ENCODE data around the gene KCNK18. TPM values are rescaled to one million over a fixed set of nuclear protein-coding genes. Genes with fewer than 3 reads are reported as not detected.
"Not testable (repeated sequence)": the region's sequence is repeated elsewhere in the genome, so short reads cannot be mapped to it uniquely, and the experiment has no call there.

The KCNK18 gene
- total RNA-seq, 1 donor from 2014 or later = not detected

DNA sequence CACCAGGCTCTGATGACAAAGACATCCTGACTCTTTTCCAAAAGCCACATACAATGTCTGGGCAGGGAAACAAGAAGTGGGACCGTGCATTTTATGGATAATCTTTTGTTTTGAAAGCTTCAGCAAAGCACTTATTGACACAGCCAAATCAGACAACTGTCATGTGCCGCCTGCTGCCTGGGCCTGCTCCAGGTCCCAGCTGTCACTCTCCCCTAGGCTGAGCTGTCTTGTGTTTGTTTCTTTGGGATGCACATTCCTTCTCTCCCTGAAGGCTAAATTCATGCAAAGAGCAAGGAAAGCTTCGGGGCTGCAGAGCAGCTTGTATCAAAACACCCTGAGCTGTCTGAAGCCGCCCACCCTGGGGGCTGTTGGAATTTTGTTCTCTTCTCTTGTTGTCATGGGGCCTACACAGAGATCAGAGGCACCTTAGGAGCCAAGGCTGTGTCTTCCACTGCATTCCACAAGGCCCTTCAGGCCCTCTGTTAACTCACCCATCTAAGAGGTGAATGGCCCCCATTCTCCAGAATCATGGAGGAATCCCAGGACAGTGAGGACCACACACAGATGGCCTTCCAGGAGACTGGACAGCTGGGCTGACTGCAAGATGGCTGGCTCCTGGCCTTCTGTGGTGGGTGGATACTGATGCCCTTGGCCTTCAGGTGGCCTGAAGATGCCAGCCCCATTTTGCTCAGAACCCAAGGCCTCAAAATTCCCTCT lies 25.8 kb downstream of the KCNK18 start:
- ATAC-seq = no peak

DNA sequence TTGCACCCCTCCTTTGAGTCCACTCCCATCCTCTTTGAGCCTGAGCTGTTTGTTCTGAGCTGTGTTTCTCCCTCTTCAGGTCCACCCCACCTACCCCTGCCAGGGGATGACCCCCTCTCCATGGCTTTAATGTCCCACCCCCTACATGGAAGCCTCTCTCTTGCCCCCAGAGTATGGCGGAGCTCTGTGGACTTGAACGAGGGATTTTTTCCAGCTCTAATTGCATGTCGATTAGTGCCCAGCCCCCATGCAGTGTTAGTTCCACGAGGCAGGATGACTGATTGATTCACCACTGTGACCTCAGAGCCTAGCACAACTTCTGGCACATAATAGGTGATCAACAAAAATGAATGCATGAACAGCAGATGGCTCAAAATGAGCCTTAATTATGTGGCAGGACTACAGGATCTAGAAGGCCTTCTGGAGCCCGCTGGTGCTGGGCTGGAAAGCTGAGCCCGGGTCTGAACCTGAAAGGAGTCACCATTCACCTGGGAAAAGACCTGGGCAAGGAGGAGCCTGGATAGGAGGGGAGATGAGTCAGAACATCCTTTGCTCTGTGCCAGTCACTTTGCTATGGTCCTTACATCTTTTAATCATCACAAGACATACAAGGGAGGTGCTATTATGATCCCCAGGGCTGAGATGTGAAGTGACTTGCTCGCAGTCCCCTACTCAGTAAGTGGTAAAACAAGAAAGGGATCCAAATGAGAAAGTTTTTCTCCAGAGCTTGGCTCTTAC lies 26.6 kb downstream of the KCNK18 start:
- ATAC-seq = no peak

DNA sequence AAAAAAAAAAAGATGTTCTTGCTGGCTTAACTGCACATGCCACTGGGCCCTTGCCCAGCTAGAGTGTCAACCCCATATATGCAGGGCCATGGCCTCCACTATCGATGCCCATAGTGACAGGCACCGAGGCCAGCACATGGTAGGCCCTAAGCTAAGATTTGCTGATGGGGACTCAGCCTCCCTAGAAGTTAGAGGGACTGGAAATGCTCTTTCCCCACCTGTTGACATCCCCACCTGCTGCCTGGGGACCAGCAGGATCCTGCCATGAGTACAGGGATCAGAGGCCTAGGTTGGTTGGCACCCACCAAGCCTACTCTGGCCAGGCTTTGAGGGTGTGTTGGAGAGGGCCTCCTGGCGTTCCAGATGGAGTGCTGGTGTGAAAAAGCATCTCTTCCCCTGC lies 27.6 kb downstream of the KCNK18 start:
- ATAC-seq = no peak

DNA sequence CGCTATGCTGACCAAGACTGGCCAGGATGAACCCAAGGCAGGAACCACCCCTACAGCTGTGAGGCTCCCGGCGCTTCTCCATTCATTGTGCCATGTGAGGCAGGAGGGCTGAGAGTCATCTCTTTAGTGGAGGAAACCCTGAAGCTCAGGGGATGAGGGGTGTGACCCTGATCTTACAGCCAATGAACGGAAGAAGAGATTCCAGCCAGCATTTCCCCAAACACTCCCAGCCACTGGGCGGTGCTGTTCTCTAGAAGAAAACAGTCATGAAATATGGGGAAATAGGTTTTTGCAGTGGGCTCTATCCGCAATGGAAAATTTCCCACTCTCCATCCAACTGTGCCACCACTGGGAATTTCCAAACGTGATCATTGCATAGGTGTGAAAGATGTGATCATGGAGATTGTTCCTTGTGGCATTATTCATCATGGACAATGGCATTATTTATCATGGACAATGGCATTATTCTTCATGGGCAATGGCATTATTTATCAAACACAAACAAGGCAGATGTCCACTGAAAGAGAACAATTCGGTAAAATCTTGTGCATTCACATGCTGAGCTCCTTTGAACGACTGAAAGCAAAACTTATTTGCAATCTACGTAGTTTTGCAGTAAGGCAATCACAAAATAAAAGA lies 29.6 kb downstream of the KCNK18 start:
- ATAC-seq = peak; percentile 55

DNA sequence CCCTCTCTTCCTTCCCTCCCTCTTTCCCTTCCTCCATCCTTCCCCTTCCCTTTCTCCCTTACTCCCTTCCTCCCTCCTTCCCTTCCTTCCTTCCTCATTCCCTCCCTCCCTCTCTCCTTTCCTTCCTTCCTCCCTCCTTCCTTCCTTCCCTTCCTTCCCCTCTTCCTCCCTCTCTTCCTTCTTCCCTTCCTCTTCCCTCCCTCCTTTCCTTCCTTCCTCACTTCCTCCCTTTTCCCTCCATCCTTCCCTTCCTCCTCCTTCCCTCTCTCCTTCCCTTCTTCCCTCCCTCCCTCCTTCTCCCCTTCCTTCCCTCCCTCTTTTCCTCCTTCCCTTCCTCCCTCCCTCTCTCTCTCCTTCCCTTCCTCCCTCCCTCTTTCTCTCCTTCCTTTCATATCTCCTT lies 30.9 kb downstream of the KCNK18 start:
- no peak for ATAC-seq

DNA sequence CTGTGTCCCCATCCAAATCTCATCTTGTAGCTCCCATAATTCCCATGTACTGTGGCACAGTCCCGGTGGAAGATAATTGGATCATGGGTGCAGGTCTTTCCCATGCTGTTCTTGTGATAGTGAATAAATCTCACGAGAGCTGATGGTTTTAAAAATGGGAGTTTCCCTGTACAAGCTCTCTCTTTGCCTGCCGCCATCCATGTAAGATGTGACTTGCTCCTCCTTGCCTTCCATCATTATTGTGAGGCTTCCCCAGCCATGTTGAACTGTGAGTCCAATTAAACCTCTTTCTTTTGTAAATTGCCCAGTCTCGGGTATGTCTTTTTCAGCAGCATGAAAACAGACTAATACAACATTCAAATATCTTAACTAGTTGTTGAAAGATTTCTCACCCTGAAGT lies 32.8 kb downstream of the KCNK18 start:
- ATAC-seq = not testable (repeated sequence)

DNA sequence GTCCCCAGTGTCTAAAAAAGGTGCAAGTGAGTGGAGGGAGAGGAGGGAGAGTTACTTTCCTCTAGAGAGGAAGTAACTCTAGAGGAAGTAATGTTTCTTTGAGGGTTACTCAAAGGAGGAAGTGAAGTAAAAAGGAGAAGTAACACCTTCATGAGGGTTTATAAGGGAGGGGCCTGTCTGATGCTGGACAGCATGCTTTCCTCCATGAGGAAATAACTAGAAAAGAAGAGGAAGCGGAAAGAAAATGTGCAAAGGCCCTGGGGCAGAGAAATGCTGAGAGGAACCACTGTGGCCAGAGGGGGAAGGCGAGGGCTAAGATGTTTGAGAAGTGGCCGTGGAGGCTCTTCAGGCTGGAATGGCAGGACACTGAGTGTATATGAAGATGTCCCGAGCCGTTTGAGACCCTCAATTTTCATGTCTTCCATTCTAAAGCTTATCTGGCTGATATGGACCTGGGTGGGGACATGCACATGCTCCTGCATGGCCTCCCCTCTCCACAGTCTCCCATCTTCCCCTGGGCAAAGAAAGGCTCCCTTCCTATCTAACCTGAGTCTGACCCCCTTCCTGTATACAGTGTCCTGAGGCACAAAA lies 40.2 kb downstream of the KCNK18 start:
- ATAC-seq = no peak

DNA sequence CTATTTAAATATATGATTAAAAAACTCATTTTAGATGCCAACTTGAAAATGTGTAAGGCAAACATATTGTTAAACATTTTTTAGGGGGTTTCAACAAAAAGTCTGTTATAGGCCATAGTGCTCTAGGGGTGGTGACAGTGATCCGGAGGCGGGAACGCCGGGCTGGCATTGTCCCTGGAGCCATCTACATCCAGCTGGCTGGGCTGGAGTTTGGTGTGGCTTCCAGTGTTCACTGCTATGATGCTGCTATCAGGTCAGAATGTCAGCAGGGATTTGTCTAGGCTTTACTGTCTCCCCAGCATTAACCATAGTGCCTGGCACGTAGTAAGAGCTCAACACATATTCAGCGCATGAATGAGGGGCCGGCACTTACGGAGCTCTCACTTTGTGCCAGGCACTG lies 41.8 kb downstream of the KCNK18 start:
- no peak for ATAC-seq

DNA sequence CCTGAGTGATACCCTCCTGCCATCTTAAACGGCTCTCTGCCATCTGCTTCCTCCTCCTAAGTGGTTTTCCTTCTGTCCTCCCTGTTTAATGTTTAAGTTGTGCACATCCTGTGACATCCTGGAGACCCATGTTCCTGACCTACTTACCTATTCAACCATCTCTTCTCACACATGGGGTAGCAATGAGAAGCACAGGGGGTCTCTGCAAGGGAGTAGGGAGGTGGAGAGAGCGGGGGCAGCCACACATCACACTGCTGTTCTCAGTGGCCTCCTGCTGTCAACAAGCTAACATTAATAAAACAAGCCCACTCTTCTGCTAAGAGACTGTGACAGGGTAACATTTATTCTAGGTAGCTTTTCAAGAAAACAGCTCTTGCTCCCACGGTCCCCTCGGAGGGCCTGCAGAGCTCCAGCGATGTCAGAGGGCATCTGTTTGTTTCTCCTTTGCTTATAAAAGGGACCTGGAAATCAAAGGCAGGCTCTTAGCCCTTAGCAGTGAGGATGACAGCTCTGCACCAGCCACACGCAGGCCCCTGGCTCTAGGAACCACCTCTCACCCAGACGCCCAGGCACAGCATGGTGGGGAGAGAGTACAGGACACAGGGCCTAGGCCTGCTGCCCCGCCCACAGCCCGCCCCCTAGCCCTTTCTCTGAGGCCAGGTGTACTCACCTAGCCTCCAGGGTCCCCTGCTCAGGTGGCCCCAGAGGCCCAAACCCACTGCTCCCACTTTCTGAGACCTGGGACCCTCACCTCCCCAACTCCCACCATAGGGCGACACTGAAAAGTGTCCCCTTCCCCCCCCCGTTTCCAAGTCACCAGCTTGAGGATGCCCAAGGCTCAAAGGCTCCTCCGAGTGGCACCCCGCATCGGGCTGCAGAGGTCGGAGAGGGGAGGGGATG lies 42.7 kb downstream of the KCNK18 start:
- no peak for ATAC-seq

DNA sequence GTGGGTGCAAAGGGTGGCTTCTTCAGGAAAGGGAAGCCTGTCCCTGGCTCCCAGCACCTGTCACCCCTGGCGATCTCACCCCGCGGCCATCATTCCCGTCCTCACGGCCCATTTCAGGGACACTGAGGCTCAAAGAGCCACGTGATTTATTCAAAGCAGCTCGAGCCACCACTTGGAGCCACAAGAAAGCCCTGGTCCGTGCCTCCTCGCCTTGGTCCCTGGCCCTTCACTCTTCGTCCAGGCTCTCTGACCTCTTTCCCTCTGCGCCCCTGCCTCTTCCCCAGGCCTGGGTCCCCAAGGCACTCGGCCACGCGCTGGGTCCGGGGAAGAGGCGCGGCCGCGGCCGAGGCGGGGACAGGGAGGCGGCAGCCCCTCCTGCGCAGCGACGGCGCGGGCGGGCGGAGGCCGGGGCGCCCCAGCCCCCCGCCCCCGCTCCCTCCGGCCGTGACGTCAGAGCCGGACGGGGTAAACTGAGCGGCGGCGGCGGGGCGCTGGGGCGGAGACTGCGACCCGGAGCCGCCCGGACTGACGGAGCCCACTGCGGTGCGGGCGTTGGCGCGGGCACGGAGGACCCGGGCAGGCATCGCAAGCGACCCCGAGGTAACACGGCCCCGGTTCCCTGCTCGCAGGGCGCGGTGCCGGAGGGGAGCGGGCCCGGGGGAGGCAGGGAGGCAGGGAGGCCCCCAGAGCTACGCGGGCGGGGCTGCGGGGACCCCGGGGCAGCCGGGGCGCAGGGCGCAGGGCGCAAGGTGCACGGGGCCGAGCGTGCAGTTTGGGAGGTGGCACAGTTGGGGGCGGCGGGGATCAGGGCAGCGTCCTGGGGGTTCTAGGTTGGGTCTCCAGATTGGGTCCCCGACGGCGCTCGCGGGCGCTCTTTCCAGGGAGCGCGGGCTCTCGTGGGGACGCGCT lies 43.6 kb downstream of the KCNK18 start, which contains the start of gene SLC18A2:
SLC18A2 (plus strand) TSS at position 494 of the 909 bp plus-strand sequence. CDS start 580 bp downstream, outside the sequence.
- ATAC-seq = no peak

DNA sequence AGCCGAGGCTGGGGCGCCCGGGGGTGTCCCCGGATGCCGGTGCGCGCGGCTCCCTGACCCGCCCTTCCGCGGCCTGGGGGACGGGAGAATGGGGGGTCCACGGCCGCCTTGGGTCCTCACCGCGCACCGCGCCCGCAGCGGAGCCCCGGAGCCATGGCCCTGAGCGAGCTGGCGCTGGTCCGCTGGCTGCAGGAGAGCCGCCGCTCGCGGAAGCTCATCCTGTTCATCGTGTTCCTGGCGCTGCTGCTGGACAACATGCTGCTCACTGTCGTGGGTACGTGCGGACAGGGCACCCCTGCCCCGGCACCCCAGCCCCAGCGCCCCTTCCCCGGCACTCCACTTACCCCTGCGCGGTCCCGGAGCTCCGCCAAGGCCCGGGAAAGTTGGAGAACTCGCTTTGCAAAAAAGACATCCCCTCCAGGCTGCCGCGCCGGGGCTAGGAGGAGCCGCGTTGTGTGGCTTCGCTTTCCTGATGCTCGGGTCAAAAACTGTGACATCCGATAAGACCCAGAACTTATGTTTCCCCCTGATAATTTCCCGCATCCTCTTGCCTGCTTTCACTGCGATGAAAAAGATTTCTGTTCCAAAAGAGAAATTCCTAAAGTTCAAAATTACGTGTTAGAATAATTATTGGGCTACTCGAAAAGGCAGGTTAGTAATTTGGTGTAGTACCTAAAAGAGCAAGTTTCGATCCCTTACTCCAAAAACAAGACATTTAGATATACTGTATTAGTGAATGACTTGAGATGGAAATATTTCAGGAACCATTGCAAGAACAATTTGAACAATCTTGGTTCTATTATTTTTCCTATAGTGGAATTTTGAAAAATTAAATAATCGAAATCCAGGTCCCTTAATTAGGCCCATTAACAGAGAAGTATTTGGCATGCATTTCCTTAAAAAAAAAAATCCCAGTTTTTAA lies 44.5 kb downstream of the KCNK18 start:
- ATAC-seq = peak; percentile 20

DNA sequence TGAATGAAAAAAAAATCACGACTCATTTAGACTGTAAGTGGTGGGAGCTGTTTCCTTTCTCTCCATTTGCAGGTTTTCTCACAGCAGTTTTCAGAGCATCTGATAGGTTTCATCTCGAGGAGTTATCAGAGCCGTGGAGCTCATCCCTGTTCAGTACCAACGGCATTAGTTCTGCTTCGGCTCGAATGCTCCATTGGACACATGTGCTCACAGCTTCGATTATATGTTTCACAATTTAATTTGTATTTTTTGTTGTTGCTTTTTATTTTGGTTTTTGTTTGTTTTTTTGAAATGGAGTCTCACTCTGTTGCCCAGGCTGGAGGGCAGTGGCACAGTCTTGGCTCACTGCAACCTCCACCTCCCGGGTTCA lies 45.2 kb downstream of the KCNK18 start:
- ATAC-seq = no peak

DNA sequence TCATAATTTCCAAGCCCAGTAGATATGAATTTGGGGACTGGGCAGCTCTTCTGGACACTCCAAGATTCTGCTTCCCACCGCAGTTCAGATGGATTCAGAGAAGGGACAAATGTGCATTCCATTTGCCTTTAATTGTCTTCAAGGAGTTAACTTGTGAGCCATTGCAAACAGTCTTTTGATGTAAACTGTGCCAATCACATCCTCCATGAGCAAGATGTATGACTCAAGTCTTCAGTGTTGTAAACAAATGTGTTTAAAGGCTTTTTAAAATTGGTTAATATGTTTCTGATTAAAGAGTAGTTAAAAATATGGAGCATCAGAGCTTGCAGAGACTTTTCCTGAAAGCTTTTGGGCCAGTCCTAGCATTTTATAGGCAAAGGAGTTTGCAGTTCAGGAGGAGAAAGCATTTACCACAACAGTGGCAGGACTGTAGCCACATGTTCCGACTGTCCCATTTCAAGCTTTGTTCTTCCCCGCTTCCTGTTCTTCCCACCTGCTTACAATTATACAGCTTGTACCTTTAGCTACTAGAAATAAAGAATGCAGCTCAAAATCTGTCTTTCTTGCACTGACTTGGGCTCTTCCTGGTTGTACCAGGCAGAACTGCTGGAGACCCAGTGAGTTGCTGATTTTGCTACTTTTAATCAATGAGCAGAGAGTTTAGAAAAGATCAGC lies 49.8 kb downstream of the KCNK18 start:
- ATAC-seq = no peak

DNA sequence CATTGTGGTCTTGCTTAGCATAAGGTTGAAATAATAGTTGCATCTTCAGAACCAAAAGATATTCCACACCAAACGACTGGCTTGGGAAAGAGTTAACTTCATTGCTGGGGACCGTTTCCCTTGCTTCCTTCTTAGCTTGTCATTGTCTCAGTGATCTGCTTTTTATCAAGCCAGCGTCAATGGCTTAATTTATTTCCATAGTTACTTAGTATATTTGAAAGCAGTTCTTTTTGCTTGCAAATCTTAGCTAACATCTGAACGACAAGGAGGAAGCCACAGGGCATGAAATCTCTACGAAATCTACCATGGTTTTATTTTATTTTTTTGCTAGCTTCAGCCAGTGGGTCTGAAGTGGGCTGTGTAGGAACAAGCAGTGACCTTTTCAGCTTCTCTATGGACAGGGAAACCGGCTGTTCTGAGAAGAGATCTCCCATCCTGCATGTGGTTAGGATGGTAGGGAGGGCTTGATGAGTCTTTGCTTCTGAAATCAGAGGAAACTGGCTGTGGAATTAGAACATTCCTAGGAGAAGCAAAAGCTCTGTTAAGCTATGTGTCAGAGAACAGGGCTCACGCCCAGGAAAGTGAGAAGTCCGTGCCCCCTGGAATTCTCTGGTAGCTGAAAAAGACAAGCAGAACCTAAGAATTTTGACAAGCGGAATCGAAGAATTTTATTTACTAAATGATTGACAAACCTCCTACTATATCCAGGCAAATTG lies 51.6 kb downstream of the KCNK18 start:
- no peak for ATAC-seq

DNA sequence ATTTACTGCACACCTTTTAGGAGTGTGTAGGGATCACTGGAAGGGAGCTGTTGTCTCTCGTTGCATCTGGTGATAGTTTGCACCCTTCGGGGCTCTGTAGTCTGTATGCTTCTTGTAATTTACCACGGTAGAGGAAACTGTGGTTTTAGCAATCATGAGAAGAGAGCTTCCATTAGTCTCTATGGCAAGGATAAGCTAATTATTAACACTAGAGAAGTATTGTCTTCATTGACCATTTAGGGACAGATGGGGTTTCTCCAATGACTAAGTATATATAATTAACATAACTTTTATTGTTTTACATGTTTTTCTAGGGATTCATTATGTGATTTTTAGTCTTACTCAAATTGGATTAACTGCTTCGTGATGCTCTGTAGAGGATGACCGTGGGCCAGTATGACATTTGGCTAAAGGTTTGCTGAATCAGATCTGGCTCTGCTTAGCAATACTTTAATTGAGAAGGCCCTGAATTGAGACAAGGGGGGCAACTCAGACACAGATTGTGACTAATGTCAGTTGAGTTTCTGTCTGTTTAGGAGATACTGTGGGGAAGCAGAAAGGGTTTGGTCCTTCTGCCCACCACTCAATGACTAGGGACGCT lies 52.3 kb downstream of the KCNK18 start:
- ATAC-seq = no peak

DNA sequence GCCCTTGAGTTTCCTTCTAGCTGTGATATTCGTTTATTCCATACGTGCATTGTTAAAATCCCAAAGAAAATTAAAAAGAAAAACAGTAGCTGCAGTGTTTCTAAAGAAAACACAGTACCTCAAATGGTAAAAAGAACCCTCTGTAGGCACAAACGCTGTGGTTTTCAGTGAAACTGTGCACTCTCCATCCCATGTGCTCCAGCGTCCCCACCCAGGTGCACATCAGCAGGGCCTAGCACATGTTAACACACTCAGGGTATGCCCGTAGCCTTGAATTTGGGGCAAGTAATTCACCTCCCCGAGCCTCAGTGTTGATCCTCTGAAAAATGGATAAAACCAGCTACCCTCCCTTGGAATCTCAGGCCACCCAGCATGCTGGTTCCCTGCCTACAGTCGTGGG lies 53.1 kb downstream of the KCNK18 start:
- ATAC-seq = no peak

DNA sequence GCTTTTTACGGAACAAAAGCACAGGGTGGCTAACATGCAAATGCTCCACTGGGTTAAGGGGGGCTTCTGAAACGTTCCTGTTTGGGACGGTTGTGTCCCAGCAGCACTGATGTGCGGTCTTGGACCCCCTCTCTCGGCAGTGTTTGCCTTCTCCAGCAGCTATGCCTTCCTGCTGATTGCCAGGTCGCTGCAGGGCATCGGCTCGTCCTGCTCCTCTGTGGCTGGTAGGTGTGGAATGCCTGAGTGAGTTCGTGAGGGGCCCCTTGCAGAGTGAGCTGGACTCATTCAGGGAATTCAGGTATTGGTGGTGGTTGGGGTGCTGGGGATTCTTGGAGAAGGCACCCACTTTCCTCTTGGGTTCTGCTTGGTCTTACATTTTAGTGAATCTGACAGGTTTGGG lies 56.6 kb downstream of the KCNK18 start:
- ATAC-seq = no peak

DNA sequence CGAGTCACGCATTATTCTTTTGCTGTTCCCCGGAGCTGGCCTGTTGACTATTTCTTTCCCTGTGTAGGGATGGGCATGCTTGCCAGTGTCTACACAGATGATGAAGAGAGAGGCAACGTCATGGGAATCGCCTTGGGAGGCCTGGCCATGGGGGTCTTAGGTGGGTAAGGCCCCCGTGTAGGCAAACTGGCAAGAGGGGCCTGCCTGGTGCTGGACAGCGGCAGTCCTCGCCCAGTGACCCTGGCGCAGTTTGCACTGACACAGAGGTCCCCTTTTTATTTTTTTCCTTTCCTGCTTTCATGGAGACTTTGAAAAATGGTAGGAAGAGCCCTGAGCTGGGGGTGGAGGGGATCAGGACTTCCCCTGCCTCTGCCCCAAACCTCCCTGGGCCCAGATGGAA lies 57.0 kb downstream of the KCNK18 start:
- ATAC-seq = no peak

Measured in esophagus mucosa (tissue), 1 donor.